HG03520 (cell line): ENCODE measurements around the gene MACROH2A1.

Experiments used
- ATAC-seq: cut with Tn5 transposase; IDR thresholded peaks from one replicate; pipeline ENCODE4 v1.9.1; 2021; ENCODE audit warnings: mild to moderate bottlenecking, moderate library complexity; ENCODE audit not compliant: unreplicated experiment

Gene MACROH2A1

GRCh38 chr5:135398855-135399793, at the start of gene MACROH2A1:
MACROH2A1 (minus strand) TSS chr5:135399231; CDS start chr5:135389093, 10,138 bp downstream.
- ATAC-seq: peak; percentile 78

GRCh38 chr5:135448071-135448739, 49.2 kb upstream of the MACROH2A1 start:
- no peak for ATAC-seq

GRCh38 chr5:135447298-135447929, 48.4 kb upstream of the MACROH2A1 start, which contains the start of gene DCANP1:
DCANP1 (minus strand) TSS chr5:135447348; CDS start chr5:135447108, 240 bp downstream.
- no peak for ATAC-seq

GRCh38 chr5:135446615-135447014, 47.6 kb upstream of the MACROH2A1 start:
- ATAC-seq: no peak

GRCh38 chr5:135446206-135446605, 47.2 kb upstream of the MACROH2A1 start:
- ATAC-seq: no peak

GRCh38 chr5:135445306-135445985, 46.4 kb upstream of the MACROH2A1 start:
- ATAC-seq: no peak

- no peak for ATAC-seq
Observed at GRCh38 chr5:135444881-135445280, 45.9 kb upstream of the MACROH2A1 start.

- no peak for ATAC-seq
Observed at GRCh38 chr5:135444360-135444759, 45.3 kb upstream of the MACROH2A1 start.

- no peak for ATAC-seq
Observed at GRCh38 chr5:135443161-135443960, 44.3 kb upstream of the MACROH2A1 start.

- ATAC-seq: no peak
Observed at GRCh38 chr5:135442431-135443160, 43.6 kb upstream of the MACROH2A1 start.

- no peak for ATAC-seq
Observed at GRCh38 chr5:135441919-135442318, 42.9 kb upstream of the MACROH2A1 start.

GRCh38 chr5:135441350-135441831, 42.4 kb upstream of the MACROH2A1 start:
- ATAC-seq: no peak

GRCh38 chr5:135440916-135441315, 41.9 kb upstream of the MACROH2A1 start:
- no peak for ATAC-seq

- ATAC-seq: no peak
Observed at GRCh38 chr5:135439231-135440205, 40.5 kb upstream of the MACROH2A1 start.

GRCh38 chr5:135438636-135439221, 39.7 kb upstream of the MACROH2A1 start:
- no peak for ATAC-seq

- ATAC-seq: no peak
Observed at GRCh38 chr5:135437796-135438560, 38.9 kb upstream of the MACROH2A1 start.

- ATAC-seq: no peak
Observed at GRCh38 chr5:135437422-135437795, 38.4 kb upstream of the MACROH2A1 start.
